Measurements from ENCODE around the gene C4orf17. TPM values are rescaled to one million over a fixed set of nuclear protein-coding genes. Genes with fewer than 3 reads are reported as not detected.

C4orf17 gene
- total RNA-seq (ENCODE audit: low replicate concordance): not detected in 2 replicates

DNA sequence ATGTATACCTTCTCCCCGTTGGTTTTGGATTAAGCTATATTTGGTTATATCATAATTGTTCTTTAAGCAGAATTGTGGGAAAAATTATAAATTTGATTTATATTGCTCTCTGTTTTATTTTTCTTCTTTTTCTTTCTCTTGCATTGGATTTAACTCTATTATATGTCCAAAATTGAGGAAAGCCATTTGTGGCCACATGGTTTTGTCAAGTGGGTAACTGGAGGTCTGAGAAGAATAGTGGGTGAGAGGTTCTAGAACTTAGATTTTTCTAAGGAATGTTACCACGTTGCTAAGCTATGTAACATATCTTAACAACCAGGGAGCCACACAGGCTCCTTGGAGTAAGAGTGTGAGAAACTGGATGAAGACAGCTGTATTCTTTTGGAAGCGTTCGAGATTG lies at the start of gene C4orf17:
Gene C4orf17 (plus strand): TSS at position 301 of the 400 bp plus-strand sequence. CDS start 2,061 bp downstream, outside the sequence.

GRCh38 chr4:99563310-99564186 lies 52.7 kb downstream of the C4orf17 start, which contains the start of gene TRMT10A:
Gene TRMT10A (minus strand): TSS chr4:99564039. CDS start chr4:99559338, 4,701 bp downstream.

DNA sequence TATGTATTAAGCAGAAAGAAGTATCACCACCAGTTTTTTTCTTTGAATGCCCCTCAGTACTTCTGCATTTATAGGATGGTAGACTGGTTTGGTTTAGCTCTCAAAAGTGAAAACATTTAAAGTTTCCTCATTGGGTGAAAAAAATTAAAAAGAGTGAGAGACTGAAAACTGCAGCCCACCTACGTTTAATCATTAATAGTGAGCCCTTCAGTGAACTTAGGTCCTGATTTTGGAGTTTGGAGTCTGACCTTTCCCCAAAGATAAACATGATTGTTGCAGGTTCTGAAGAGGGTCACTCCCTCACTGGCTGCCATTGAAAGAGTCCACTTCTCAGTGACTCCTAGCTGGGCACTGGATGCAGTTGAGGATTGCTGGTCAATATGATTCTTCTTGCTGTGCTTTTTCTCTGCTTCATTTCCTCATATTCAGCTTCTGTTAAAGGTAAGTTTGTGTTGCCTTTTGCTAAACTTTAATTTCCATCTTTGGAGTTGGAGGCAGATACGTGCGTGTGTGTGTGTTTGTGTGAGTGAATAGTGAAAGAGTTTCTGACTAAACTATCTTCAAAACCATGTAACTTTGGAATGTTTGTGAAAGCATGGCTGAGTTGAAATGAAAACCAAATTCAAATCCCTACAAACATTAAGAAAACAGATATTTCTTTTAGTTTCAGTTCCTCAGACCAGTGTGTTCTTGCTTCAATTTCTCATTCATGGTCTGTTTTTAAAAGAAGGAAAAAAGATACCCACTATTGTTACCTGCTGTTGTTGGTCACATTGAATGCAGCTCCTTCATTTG lies 63.9 kb downstream of the C4orf17 start, which contains the start of gene MTTP:
Gene MTTP (plus strand): TSS at position 295 of the 795 bp plus-strand sequence. CDS start 86 bp downstream, at position 381.

Other genes starting within 250 kb of the C4orf17 start
- not detected in 2 replicates for gene ADH1A, start 220.0 kb upstream of the C4orf17 start, total RNA-seq (ENCODE audit: low replicate concordance)
- 1.5 and 565 TPM in 2 replicates for gene ADH1B, start 189.6 kb upstream of the C4orf17 start, total RNA-seq (ENCODE audit: low replicate concordance)
- 0.08 and 0.12 TPM in 2 replicates for gene ADH1C, start 158.3 kb upstream of the C4orf17 start, total RNA-seq (ENCODE audit: low replicate concordance)
- gene ADH7, start 75.7 kb upstream of the C4orf17 start, total RNA-seq (ENCODE audit: low replicate concordance): 0.70 TPM in 1 of 2 replicates, not detected in the other
- gene TRMT10A, start 53.0 kb downstream of the C4orf17 start, total RNA-seq (ENCODE audit: low replicate concordance): 1.9 and 4.7 TPM in 2 replicates
- 0.08 TPM in 1 of 2 replicates, not detected in the other for gene MTTP, start 63.8 kb downstream of the C4orf17 start, total RNA-seq (ENCODE audit: low replicate concordance)
- gene C4orf54, start 146.8 kb downstream of the C4orf17 start, total RNA-seq (ENCODE audit: low replicate concordance): not detected in 2 replicates